Endometrial microvascular endothelial cells (primary cell): ENCODE results near the gene TMCC2. TPM values are rescaled to one million over a fixed set of nuclear protein-coding genes. Genes with fewer than 3 reads are reported as not detected.
"Not testable (repeated sequence)": the region's sequence is repeated elsewhere in the genome, so short reads cannot be mapped to it uniquely, and the experiment has no call there.

Experiments
- in situ Hi-C: cut with HindIII; loops from 2 replicates; pipeline ENCODE4 v1.10.0; 2017; ENCODE audit warnings: low sequenced_read_pairs, low pct_unique_long_range_greater_than_20kb; ENCODE audit errors: inconsistent ontology term
- total RNA-seq: library from RNA; depleted of rRNA; stranded (reverse); fragments of >200 nt; gene quantifications from one replicate; pipeline ENCODE4 v1.2.3, GENCODE V29; 2015; ENCODE audit errors: inconsistent ontology term

The TMCC2 gene, protein sequence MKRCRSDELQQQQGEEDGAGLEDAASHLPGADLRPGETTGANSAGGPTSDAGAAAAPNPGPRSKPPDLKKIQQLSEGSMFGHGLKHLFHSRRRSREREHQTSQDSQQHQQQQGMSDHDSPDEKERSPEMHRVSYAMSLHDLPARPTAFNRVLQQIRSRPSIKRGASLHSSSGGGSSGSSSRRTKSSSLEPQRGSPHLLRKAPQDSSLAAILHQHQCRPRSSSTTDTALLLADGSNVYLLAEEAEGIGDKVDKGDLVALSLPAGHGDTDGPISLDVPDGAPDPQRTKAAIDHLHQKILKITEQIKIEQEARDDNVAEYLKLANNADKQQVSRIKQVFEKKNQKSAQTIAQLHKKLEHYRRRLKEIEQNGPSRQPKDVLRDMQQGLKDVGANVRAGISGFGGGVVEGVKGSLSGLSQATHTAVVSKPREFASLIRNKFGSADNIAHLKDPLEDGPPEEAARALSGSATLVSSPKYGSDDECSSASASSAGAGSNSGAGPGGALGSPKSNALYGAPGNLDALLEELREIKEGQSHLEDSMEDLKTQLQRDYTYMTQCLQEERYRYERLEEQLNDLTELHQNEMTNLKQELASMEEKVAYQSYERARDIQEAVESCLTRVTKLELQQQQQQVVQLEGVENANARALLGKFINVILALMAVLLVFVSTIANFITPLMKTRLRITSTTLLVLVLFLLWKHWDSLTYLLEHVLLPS
- total RNA-seq, result 3.0 TPM

DNA sequence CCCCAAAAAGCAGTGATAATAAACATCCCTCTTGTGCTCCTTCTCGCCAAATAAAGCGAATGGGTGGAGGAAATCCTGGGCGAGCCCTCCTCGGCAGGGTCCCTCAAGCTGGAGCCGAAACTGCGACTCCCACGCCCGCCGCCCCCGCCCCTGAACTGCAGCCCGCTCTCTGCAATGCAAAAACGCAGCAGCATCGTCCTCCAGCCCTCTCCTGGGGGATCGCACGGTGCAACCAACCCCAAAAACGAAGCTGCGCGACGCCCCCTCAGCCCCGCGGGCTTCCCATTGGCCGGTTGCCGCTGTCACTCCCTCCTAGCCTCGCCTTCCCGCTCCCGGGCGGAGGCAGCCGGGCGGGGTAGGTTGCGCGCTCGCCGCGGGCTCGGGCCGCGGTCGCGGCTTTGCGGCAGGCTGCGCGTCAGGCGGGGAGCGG is at the start of gene TMCC2:
TSS of gene TMCC2 (plus strand) at position 363 of the 430 bp plus-strand sequence. CDS start 619 bp downstream, outside the sequence.
- in situ Hi-C loops, result no loop called here

DNA sequence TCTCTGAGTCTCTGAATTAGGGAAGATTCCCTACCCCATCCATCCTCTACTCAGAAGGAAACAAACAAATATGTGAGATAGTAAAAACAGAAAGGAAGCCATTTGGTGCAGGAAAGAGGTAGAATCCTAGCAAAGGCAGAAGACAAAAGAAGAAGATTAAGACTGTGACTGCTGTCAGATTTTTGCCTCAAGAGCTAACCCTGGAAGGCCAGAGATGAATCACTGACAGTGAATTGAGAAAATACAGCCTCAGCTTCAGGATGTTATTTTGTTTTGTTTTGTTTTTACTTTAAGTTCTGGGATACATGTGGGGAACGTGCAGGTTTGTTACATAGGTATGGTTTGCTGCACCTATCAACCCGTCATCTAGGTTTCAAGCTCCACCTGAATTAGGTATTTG is 47.9 kb upstream of the TMCC2 start:
- in situ Hi-C loops, result no loop called here

DNA sequence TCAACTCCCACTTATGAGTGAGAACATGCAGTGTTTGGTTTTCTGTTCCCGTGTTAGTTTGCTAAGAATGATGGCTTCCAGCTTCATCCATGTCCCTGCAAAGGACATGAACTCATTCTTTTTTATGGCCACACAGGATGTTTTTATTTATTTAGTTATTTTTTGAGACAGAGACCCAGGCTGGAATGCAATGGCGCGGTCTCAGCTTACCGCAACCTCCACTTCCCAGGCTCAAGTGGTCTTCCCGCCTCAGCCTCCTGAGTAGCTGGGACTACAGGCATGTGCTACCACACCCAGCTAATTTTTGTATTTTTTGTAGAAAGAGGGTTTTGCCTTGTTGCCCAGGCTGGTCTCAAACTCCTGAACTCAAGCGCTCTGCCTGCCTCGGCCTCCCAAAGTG is 47.4 kb upstream of the TMCC2 start:
- in situ Hi-C loops, result not testable (repeated sequence)

DNA sequence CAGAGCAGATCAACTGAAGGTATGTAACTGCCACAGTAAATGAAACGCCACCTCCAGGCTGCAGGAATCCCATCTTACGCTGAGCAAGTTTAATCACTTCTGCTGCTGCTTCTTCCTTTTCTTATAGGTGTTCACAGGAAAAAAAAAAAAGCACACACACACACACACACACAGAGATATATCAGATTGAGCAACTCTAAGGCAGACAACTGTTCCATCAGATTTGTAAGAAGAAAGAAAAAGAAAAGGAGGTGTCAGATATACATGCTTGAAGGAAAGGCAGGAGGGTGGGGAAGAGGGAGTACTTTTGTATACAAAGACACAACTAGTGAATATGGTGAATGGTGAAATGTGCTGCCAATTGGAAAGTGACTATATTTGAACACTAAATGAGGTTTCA is 44.8 kb upstream of the TMCC2 start:
- in situ Hi-C loops, result no loop called here

DNA sequence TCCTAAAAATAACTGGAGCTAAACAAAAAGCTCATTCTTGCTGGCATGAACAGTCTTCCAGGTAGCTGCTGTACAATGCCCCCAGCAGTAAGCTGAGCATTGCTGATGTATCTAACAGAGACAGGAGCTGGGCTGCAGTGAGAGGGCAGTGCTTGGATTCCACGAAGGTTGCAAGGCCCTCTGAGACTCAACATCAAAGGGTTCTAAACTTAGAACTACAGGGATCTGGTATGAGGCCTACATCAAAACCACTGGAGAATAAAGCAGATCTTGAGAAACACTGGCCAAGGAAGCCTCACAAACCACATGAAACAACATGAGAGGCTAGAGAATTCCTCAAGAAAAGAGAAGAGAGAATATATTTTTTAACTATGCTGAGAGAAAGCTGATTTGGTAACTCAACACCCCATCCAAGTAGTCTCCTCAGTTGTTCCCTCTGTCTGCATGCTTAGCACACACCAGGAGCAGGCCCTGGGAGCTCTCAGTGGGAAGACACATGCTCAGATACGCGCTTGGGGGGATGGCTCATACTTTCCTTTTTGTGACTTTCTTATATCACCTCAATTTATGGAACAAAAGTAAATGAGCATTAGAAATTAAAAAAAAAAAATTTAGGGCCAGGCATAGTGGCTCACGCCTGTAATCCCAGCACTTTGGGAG is 43.9 kb upstream of the TMCC2 start:
- in situ Hi-C loops, result no loop called here

DNA sequence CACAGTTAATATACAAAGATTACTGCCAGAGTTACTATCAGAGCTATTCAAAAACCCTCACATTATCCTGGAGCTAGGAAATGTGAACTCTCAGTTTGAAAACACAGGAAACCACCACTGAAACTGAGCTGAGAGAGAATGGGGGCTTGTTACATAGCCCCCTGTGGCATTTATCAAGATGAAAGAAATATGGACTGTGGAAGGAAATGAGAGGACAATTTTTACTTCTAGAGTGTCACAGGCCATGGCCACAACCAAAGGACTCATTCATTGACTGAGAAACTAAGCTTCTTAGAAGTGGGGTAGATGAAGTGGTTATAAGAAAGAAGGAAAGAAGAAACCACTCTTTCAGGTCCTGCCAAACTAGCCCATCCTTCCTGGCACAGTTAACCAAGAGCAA is 41.6 kb upstream of the TMCC2 start:
- in situ Hi-C loops, result no loop called here

DNA sequence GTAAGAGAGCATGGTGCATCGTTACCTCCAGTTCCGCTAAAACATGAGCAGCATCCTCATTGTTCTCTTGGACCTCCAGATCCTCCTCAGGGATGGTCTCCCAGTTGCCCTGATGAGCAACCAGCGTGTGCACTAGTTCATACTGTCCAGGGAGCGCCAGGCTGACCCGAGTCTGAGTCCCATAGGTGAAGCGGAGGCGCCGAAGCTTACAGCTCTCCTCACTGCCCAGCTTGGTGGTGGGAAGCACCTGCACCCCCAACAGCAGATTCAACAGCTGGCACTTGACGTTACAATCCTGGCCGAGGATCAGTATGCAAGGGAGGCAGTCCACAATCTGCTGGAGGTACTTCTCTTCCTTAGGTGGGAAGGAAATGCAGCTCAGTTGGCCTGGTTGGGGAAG is 40.3 kb upstream of the TMCC2 start:
- in situ Hi-C loops, result no loop called here

DNA sequence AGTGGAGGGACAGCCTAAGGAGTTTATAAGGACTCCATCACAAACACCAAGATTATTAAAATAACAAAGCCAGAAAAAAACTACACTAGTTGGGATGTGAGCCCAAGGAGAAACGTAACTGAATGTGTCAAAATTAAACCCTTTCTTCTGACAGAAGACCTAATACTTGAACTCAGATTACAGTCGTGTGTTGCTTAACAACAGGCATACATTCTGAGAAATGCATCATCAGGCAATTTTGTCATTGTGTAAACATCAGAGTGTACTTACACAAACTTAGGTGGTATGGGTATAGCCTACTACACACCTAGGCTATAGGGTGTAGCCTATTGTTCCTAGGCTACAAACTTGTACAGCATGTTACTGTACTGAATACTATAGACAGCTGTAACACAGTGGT is 39.6 kb upstream of the TMCC2 start:
- in situ Hi-C loops, result no loop called here

DNA sequence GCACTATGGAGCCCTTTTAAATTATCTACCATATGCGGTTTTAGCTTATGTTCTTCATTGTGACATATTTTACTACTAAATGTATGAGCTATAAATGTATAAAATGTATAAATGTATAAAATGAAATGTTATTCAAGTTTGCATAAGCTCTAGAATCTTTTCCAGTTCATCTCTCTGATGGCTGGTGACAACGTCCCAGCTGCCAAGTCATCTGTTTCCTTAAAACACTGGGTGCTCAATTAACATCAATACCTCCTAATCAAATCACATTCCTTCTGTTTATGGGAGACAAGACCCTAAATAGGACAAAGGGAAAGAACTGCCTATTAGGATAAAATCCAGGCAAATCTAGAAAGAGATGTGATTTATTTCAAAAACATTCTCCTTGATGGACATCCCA is 39.1 kb upstream of the TMCC2 start:
- in situ Hi-C loops, result no loop called here

DNA sequence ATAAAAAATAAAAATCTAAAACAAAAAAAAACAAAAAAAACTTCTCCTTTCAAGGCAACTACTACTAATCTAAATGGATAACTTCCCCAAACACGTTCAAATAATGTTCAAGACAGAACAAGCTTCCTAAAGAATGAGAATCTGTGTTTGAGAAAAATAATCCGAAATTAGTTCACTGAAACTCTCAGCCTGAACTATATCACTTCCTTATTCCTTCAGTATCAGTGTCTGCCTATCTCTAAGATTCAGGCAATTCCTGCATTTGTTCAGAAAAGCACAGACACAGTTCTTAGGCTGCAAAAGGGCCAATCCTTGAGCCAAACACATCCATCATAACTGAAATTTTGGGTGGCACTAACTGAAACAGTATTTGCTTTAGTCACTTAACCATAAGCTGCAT is 38.6 kb upstream of the TMCC2 start:
- in situ Hi-C loops, result no loop called here

DNA sequence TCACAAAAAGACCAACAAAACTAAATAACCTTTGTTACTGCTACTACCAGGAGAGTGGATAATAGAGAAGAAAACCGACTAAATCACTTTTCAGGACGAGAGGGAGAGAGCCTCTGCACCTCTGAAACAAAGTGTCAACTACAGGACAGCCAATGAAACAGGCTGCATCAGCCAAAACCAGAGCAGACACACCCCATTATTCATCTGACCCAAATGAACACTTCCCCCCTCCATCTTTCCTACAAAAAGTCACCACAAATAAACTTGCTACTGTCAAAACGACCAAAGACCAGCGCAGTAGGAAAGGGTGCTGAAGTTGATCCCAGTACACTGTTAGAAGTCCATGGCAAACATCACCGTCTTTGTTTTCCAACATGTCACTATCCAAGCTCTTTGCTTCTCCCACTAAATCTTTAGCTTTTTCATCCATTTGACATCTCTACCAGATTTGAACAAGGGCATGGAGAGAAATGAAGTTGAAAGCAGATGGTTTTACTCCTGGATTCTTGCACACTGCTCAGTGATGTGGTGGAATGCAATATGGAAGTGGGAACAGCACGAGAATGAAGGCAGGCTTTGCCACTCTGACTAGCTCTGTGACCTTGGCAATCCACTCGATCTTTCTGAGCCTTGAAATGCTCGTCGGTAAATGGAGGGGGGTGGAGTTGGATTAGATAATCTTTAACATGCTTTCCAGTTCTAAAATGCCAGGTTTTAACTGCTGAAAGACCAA is 36.7 kb upstream of the TMCC2 start:
- in situ Hi-C loops, result no loop called here

DNA sequence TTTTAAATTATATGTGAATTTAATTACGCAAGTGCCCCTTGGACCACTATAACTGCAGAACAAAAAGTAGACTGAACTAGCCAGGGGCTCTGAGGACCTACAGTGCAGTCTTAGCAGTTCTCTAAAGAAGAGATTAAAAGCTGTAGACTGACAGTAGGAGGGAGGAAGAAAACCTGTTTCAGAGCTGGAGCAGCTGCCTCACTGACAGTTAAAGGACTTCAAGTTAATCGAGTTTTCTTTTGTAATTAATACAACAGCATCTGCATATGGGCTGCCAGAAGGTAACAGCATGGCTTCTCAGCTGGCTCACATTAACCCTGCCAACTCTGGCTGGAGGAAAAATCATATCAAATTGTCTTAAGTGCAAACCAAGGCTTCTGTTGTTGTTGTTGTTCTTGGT is 36.1 kb upstream of the TMCC2 start:
- in situ Hi-C loops, result no loop called here

DNA sequence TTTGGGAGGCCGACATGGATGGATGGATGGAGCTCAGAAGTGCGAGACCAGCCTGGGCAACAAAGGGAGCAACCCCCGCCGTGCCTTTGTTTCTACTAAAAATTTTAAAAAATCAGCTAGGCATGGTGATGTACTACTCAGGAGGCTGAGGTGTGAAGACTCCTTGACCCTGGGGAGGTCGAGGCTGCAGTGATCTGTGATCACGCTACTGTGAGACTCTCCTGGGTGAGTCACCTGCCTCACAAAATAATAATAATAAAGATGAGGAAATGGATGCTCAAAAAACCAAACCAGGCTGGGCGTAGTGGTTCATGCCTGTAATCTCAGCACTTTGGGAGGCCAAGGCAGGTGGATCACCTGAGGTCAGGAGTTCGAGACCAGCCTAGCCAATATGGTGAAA is 35.5 kb upstream of the TMCC2 start:
- in situ Hi-C loops, result no loop called here

DNA sequence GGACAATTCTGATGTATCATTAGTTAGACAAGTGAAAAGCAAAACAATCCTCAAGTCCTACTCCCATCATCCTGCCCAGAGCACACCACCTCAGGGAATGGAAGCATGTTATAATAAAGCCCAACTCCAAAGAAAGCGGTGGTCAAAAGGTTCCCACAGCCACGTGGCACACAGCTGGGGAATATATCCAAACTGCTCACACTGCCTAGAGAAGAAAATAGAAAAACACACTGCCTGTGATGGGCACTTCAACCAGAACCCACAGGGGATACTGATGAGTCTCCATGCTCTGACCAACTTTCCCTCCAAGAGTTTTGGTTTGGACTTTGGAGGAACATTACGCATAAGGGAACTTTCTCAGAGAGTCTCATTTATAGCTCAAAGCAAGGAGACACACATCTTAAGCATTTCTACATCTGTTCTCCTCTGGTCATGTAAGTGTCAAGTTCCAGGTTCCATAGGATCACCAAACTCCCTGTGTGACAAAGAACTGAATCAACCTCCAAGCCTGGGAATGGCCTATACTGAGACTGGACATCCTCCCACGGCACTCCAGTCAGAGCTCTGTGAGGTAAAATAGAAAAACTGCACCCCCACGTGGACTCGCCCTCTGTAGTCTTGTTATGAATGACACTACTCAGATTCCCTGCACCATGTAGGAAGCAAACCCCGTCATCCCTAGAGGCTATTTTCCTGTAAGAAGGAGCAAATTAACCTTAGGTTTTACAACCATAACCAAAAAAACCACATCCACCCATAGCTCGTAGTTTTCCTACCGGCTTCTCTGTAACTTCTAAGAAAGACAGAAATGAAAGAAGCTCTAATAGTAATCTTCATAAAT is 28.4 kb upstream of the TMCC2 start:
- in situ Hi-C loops, result no loop called here

DNA sequence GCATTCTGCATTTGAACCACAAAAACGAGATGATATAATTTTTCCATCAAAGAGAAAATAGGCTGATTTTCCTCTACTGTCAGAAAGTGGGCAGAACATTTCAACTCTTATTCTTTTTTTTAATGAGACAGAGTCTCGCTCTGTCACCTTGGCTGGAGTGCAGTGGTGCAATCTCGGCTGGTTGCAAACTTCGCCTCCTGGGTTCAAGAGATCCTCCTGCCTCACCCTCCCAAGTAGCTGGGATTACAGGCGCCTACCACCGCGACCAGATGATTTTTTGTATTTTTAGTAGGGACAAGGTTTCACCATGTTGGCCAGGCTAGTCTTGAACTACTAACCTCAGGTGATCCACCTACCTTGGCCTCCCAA is 27.8 kb upstream of the TMCC2 start:
- in situ Hi-C loops, result no loop called here

DNA sequence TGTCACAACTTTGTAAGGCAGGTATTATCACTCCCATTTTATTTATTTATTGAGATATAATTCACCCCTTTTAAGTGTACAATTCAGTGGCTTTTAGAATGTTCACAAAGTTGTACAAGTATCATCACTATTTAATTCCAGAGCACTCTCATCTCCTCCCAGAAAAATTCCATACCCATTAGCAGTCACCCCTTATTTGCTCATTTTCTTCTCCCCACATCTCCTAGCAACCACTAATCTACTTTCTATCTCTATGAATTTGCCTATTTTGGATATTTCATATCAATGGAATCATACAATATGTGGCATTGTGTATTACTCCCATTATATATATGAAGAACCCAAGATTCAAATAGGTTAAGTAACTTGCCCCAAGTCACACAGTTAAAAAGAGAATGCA is 23.2 kb upstream of the TMCC2 start:
- in situ Hi-C loops, result no loop called here

DNA sequence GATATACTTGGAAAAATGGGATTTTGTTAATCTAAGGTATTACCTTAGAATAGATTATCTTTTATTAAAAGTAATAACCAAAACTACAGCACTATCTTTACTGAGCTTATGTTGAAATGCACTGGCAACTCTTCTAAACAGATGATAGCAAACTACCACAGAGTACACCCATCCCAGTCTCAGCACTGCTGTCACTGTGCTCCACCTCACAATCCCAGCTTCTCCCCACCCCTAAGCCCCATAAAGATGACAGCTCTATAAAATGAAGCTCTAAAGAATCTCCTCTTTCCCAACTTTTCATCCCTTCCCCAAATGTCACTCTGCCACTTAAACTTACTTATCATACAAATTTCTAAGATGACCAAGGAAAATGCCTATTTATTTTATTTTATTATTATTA is 22.7 kb upstream of the TMCC2 start:
- in situ Hi-C loops, result no loop called here

DNA sequence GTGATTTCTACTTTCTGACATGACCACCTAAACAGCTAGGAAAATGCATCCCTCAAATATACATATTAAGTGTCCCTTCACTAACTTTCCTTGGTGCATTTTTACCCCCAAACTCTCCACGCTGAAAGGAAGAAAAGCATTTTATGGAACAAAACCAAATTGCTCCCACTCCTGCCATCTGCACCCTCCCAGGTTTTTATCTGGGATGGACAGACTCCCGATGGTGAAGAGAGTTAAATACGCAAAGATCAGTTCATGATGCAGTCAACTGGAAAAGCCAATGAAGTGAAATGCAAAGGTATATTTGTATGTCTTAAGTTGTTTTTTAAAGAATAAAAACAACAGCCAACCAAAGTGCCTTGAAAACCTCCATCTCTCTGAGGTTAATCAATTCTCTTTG is 18.9 kb upstream of the TMCC2 start:
- in situ Hi-C loops, result no loop called here
